Measurements from ENCODE around the gene SHBG.

- no peak for TF ChIP-seq CTCF (IDR thresholded peaks at IDR 0.05)
- TF ChIP-seq POLR2A (IDR thresholded peaks at IDR 0.05) = no peak
Measured at GRCh38 chr17:7593296-7593695, 36.6 kb upstream of the SHBG start.

Measured in esophagus squamous epithelium (tissue), 4 donors.